Measurements from ENCODE around the gene TFPI. TPM values are rescaled to one million over a fixed set of nuclear protein-coding genes. Genes with fewer than 3 reads are reported as not detected.

TFPI gene
- polyA plus RNA-seq: 1 to 10 TPM; 4.5 to 6.8 TPM

GRCh38 chr2:187554011-187554703 is at the start of gene TFPI:
Gene TFPI, minus strand, starts transcription at chr2:187554435. Its CDS starts 50,667 bp downstream, at chr2:187503768.
- Histone ChIP-seq H3K27ac (ENCODE audit: low read depth in 2 of 2, low read length in 1 of 2) (no peak within 1 kb of the TSS), H3K9me3 (ENCODE audit: control insufficient read depth in 2 of 2, insufficient read depth in 1 of 2, low read depth in 1 of 2, low read length in 1 of 2) (no peaks in the 10 kb centered on the region), H3K27me3 (ENCODE audit: control insufficient read depth in 1 of 2, insufficient read depth in 2 of 2, low read length in 2 of 2) (no peaks in the 10 kb centered on the region), H3K36me3 (ENCODE audit: control insufficient read depth in 2 of 2, insufficient read depth in 2 of 2, low read length in 1 of 2) (no peaks in the 10 kb centered on the region), H3K4me1 (ENCODE audit: control insufficient read depth in 2 of 2, insufficient read depth in 2 of 2, low read length in 1 of 2) (no peaks in the 10 kb centered on the region), H3K4me3 (ENCODE audit: low read depth in 1 of 2, low read length in 2 of 2) (peak within 1 kb of the TSS in 1 of 2 donors; percentile 44)
- 8 to 14% methylated on average over 9 of the region's 9 CpGs for WGBS, 2 donors

- H3K4me3 ChIP-seq (ENCODE audit: low read depth in 1 of 2, low read length in 2 of 2): no peak overlapping the region
Measured at GRCh38 chr2:187594801-187595200, 40.6 kb upstream of the TFPI start.

GRCh38 chr2:187593697-187594096 is 39.5 kb upstream of the TFPI start:
- H3K36me3 ChIP-seq (ENCODE audit: control insufficient read depth in 2 of 2, insufficient read depth in 2 of 2, low read length in 1 of 2): no peaks in the 10 kb centered on the region
- WGBS, 2 donors: 38 to 55% methylated on average over 1 of the region's 1 CpG

More at GRCh38 chr2:187594801-187595200, 40.6 kb upstream of the TFPI start:
- Histone ChIP-seq H3K9me3 (ENCODE audit: control insufficient read depth in 2 of 2, insufficient read depth in 1 of 2, low read depth in 1 of 2, low read length in 1 of 2) (no peaks in the 10 kb centered on the region), H3K27ac (ENCODE audit: low read depth in 2 of 2, low read length in 1 of 2) (no peak overlapping the region), H3K27me3 (ENCODE audit: control insufficient read depth in 1 of 2, insufficient read depth in 2 of 2, low read length in 2 of 2) (no peaks in the 10 kb centered on the region), H3K4me1 (ENCODE audit: control insufficient read depth in 2 of 2, insufficient read depth in 2 of 2, low read length in 1 of 2) (no peaks in the 10 kb centered on the region), H3K36me3 (ENCODE audit: control insufficient read depth in 2 of 2, insufficient read depth in 2 of 2, low read length in 1 of 2) (no peaks in the 10 kb centered on the region)
- 48 to 52% methylated on average over 1 of the region's 1 CpG for WGBS, 2 donors

DNA sequence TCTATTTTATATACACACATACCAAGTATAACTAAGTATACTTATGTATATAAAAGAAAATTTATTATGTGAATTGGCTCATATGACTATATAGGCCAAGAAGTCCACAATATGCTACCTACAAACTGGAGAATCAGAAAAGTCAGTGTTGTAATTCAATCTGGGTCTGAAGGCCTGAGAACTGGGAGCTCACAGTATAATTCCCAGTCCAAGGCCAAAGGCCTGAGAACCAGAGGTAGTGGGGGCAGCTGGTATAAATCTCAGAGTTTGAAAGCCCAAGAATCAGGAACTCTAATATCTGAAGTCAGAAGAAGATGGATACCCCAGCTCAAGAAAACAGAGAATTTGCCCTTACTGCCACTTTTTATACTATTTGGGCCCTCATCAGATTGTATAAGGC is 38.9 kb upstream of the TFPI start:
- Histone ChIP-seq H3K4me1 (ENCODE audit: control insufficient read depth in 2 of 2, insufficient read depth in 2 of 2, low read length in 1 of 2) (no peaks in the 10 kb centered on the region), H3K36me3 (ENCODE audit: control insufficient read depth in 2 of 2, insufficient read depth in 2 of 2, low read length in 1 of 2) (no peaks in the 10 kb centered on the region), H3K4me3 (ENCODE audit: low read depth in 1 of 2, low read length in 2 of 2) (no peak overlapping the region), H3K9me3 (ENCODE audit: control insufficient read depth in 2 of 2, insufficient read depth in 1 of 2, low read depth in 1 of 2, low read length in 1 of 2) (no peaks in the 10 kb centered on the region), H3K27ac (ENCODE audit: low read depth in 2 of 2, low read length in 1 of 2) (no peak overlapping the region), H3K27me3 (ENCODE audit: control insufficient read depth in 1 of 2, insufficient read depth in 2 of 2, low read length in 2 of 2) (no peaks in the 10 kb centered on the region)

More at GRCh38 chr2:187593697-187594096, 39.5 kb upstream of the TFPI start:
- Histone ChIP-seq H3K4me1 (ENCODE audit: control insufficient read depth in 2 of 2, insufficient read depth in 2 of 2, low read length in 1 of 2) (no peaks in the 10 kb centered on the region), H3K4me3 (ENCODE audit: low read depth in 1 of 2, low read length in 2 of 2) (no peak overlapping the region), H3K27me3 (ENCODE audit: control insufficient read depth in 1 of 2, insufficient read depth in 2 of 2, low read length in 2 of 2) (no peaks in the 10 kb centered on the region), H3K9me3 (ENCODE audit: control insufficient read depth in 2 of 2, insufficient read depth in 1 of 2, low read depth in 1 of 2, low read length in 1 of 2) (no peaks in the 10 kb centered on the region), H3K27ac (ENCODE audit: low read depth in 2 of 2, low read length in 1 of 2) (no peak overlapping the region)

DNA sequence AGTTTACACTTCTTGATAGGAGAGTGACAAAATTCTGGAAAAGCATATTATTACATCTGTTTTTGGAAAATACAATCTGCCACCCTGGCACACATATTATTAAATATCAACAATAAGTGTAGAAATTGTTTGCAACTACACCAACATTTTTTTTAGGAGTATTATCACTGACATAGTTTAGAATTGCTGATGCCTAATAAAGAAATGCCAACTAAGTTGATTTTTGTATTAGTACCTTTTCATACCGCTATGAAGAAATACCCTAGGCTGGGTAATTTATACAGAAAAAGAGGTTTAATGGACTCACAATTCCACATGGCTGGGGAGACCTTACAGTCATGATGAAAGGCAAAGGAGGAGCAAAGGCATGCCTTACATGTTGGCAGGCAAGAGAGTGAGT is 35.9 kb upstream of the TFPI start:
- H3K36me3 ChIP-seq (ENCODE audit: control insufficient read depth in 2 of 2, insufficient read depth in 2 of 2, low read length in 1 of 2): no peaks in the 10 kb centered on the region
- no peaks in the 10 kb centered on the region for H3K9me3 ChIP-seq (ENCODE audit: control insufficient read depth in 2 of 2, insufficient read depth in 1 of 2, low read depth in 1 of 2, low read length in 1 of 2)
- no peak overlapping the region for H3K27ac ChIP-seq (ENCODE audit: low read depth in 2 of 2, low read length in 1 of 2)
- no peaks in the 10 kb centered on the region for H3K27me3 ChIP-seq (ENCODE audit: control insufficient read depth in 1 of 2, insufficient read depth in 2 of 2, low read length in 2 of 2)
- H3K4me1 ChIP-seq (ENCODE audit: control insufficient read depth in 2 of 2, insufficient read depth in 2 of 2, low read length in 1 of 2): no peaks in the 10 kb centered on the region
- no peak overlapping the region for H3K4me3 ChIP-seq (ENCODE audit: low read depth in 1 of 2, low read length in 2 of 2)
- WGBS, 2 donors: 93 to 99% methylated on average over 1 of the region's 1 CpG

- no peaks in the 10 kb centered on the region for H3K9me3 ChIP-seq (ENCODE audit: control insufficient read depth in 2 of 2, insufficient read depth in 1 of 2, low read depth in 1 of 2, low read length in 1 of 2)
- 59 to 74% methylated on average over 4 of the region's 4 CpGs for WGBS, 2 donors
- no peak overlapping the region for H3K4me3 ChIP-seq (ENCODE audit: low read depth in 1 of 2, low read length in 2 of 2)
- H3K4me1 ChIP-seq (ENCODE audit: control insufficient read depth in 2 of 2, insufficient read depth in 2 of 2, low read length in 1 of 2): no peaks in the 10 kb centered on the region
- no peak overlapping the region for H3K27ac ChIP-seq (ENCODE audit: low read depth in 2 of 2, low read length in 1 of 2)
- no peaks in the 10 kb centered on the region for H3K27me3 ChIP-seq (ENCODE audit: control insufficient read depth in 1 of 2, insufficient read depth in 2 of 2, low read length in 2 of 2)
- no peaks in the 10 kb centered on the region for H3K36me3 ChIP-seq (ENCODE audit: control insufficient read depth in 2 of 2, insufficient read depth in 2 of 2, low read length in 1 of 2)
Measured at GRCh38 chr2:187586011-187586641, 31.9 kb upstream of the TFPI start.

DNA sequence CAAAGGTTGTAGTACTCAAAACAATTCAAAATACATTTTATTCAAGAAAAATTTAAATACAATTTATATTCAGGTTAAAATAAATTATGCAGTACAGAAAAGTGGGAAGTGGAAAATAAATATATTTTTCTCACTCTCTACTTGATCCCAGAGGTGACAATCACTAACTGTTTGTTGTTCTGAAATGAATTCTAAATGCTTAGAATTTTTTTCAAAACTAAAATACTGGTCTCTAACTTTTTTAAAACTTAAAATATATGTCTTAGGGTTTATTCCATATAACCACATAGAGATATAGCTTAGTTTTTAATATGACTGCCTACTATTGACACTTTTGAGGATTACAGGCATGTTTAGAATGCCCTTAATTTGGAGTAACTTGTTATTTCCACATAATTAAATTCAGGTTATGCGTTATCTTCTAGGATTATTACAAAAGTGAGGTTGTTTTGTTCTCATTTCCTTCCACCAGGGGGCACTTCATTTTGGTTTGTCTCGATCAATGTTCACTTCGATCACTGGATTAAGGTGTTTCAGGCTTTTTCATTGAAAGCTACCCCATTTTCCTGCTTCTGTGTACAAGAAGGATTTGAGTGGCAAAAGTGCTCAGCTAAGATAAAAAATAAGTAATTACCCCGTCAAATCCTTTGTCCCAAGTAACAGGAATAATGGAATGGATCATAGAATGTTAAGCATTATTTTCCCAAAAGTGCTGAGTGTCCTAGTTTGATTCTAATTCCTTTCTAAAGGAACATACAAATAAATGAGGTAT is 27.1 kb upstream of the TFPI start:
- H3K27ac ChIP-seq (ENCODE audit: low read depth in 2 of 2, low read length in 1 of 2): no peak overlapping the region
- no peaks in the 10 kb centered on the region for H3K4me1 ChIP-seq (ENCODE audit: control insufficient read depth in 2 of 2, insufficient read depth in 2 of 2, low read length in 1 of 2)
- no peaks in the 10 kb centered on the region for H3K36me3 ChIP-seq (ENCODE audit: control insufficient read depth in 2 of 2, insufficient read depth in 2 of 2, low read length in 1 of 2)
- no peak overlapping the region for H3K4me3 ChIP-seq (ENCODE audit: low read depth in 1 of 2, low read length in 2 of 2)
- no peaks in the 10 kb centered on the region for H3K27me3 ChIP-seq (ENCODE audit: control insufficient read depth in 1 of 2, insufficient read depth in 2 of 2, low read length in 2 of 2)
- 4 to 8% methylated on average over 4 of the region's 4 CpGs for WGBS, 2 donors
- H3K9me3 ChIP-seq (ENCODE audit: control insufficient read depth in 2 of 2, insufficient read depth in 1 of 2, low read depth in 1 of 2, low read length in 1 of 2): no peaks in the 10 kb centered on the region

- H3K4me3 ChIP-seq (ENCODE audit: low read depth in 1 of 2, low read length in 2 of 2): no peak overlapping the region
- H3K27ac ChIP-seq (ENCODE audit: low read depth in 2 of 2, low read length in 1 of 2): no peak overlapping the region
- no peaks in the 10 kb centered on the region for H3K4me1 ChIP-seq (ENCODE audit: control insufficient read depth in 2 of 2, insufficient read depth in 2 of 2, low read length in 1 of 2)
- WGBS, 2 donors: 26 to 32% methylated on average over 7 of the region's 7 CpGs
- H3K27me3 ChIP-seq (ENCODE audit: control insufficient read depth in 1 of 2, insufficient read depth in 2 of 2, low read length in 2 of 2): no peaks in the 10 kb centered on the region
- H3K9me3 ChIP-seq (ENCODE audit: control insufficient read depth in 2 of 2, insufficient read depth in 1 of 2, low read depth in 1 of 2, low read length in 1 of 2): no peaks in the 10 kb centered on the region
- no peaks in the 10 kb centered on the region for H3K36me3 ChIP-seq (ENCODE audit: control insufficient read depth in 2 of 2, insufficient read depth in 2 of 2, low read length in 1 of 2)
Measured at GRCh38 chr2:187580462-187581124, 26.4 kb upstream of the TFPI start.

- Histone ChIP-seq H3K27ac (ENCODE audit: low read depth in 2 of 2, low read length in 1 of 2) (no peak overlapping the region), H3K36me3 (ENCODE audit: control insufficient read depth in 2 of 2, insufficient read depth in 2 of 2, low read length in 1 of 2) (no peaks in the 10 kb centered on the region), H3K4me3 (ENCODE audit: low read depth in 1 of 2, low read length in 2 of 2) (no peak overlapping the region), H3K9me3 (ENCODE audit: control insufficient read depth in 2 of 2, insufficient read depth in 1 of 2, low read depth in 1 of 2, low read length in 1 of 2) (no peaks in the 10 kb centered on the region), H3K27me3 (ENCODE audit: control insufficient read depth in 1 of 2, insufficient read depth in 2 of 2, low read length in 2 of 2) (no peaks in the 10 kb centered on the region), H3K4me1 (ENCODE audit: control insufficient read depth in 2 of 2, insufficient read depth in 2 of 2, low read length in 1 of 2) (no peaks in the 10 kb centered on the region)
- 73 to 90% methylated on average over 2 of the region's 2 CpGs for WGBS, 2 donors
Measured at GRCh38 chr2:187577310-187577709, 23.1 kb upstream of the TFPI start.

Measured in esophagus (tissue), 2 donors.